Fibroblast of lung (primary cell): ENCODE data around the gene MAGI2. TPM values are rescaled to one million over a fixed set of nuclear protein-coding genes. Genes with fewer than 3 reads are reported as not detected.
A peak's percentile ranks its signal among the peaks of the same experiment; 100 is the strongest.

ENCODE experiments used
- DNase-seq, 2 donors: peaks; one replicate each; pipeline versions ENCODE4 v3.0.0 to v3.0.0-alpha.2; 2010; ENCODE audit warnings: low read depth in 2 of 2
- H2AFZ ChIP-seq: 2 replicates; pipeline ENCODE4 v1.5.1; 2012; ENCODE audit warnings: low read length, control low read depth, inconsistent platforms
- H3K27ac ChIP-seq: 2 replicates; pipeline ENCODE4 v1.5.1; 2011; ENCODE audit warnings: low read length, control low read depth; ENCODE audit not compliant: insufficient read depth
- H3K27me3 ChIP-seq: 2 replicates; pipeline ENCODE4 v1.5.1; 2011; ENCODE audit warnings: mild to moderate bottlenecking, low read length; ENCODE audit not compliant: control insufficient read depth, insufficient read depth
- H3K36me3 ChIP-seq: 2 replicates; pipeline ENCODE4 v1.5.1; 2011; ENCODE audit warnings: low read length; ENCODE audit not compliant: control insufficient read depth, insufficient read depth
- H3K4me1 ChIP-seq: 2 replicates; pipeline ENCODE4 v1.5.1; 2011; ENCODE audit warnings: low read length; ENCODE audit not compliant: control insufficient read depth, insufficient read depth; ENCODE audit errors: extremely low read depth
- H3K4me2 ChIP-seq: 2 replicates; pipeline ENCODE4 v1.5.1; 2011; ENCODE audit warnings: low read length, control low read depth; ENCODE audit not compliant: insufficient read depth; ENCODE audit errors: extremely low read depth
- H3K4me3 ChIP-seq, 4 experiments: fragments of 200-600 bp in 1 of 4; sonication (generic) in 1 of 4; replicated peaks in 1 of 4; 2 replicates each; pipeline ENCODE4 v1.5.1; 2011 to 2016; ENCODE audit warnings: low read length in 4 of 4, low read depth in 3 of 4, mild to moderate bottlenecking in 3 of 4, control low read depth in 2 of 4, inconsistent platforms in 1 of 4, mixed read lengths in 1 of 4; ENCODE audit not compliant: insufficient read depth in 1 of 4; ENCODE audit errors: control extremely low read depth in 1 of 4
- H3K79me2 ChIP-seq: 2 replicates; pipeline ENCODE4 v1.5.1; 2012; ENCODE audit warnings: mild to moderate bottlenecking, low read length, inconsistent platforms; ENCODE audit not compliant: control insufficient read depth, insufficient read depth
- H3K9ac ChIP-seq: 2 replicates; pipeline ENCODE4 v1.5.1; 2011; ENCODE audit warnings: mild to moderate bottlenecking, low read length, control low read depth; ENCODE audit not compliant: insufficient read depth
- H3K9me3 ChIP-seq: 2 replicates; pipeline ENCODE4 v1.5.1; 2012; ENCODE audit warnings: low read depth, low read length; ENCODE audit not compliant: control insufficient read depth, insufficient read depth
- H4K20me1 ChIP-seq: 2 replicates; pipeline ENCODE4 v1.5.1; 2011; ENCODE audit warnings: low read length; ENCODE audit not compliant: control insufficient read depth, insufficient read depth; ENCODE audit errors: extremely low read depth
- EZH2 ChIP-seq: IDR thresholded peaks from 2 replicates; pipeline ENCODE4 v1.5.1; 2012; ENCODE audit warnings: low read length, control low read depth, mild to moderate bottlenecking; ENCODE audit errors: missing control alignments
- polyA plus RNA-seq, 2 donors: library from polyadenylated mRNA; depleted of rRNA in 1 of 2; stranded (reverse) in 1 of 2; unstranded in 1 of 2; fragments of >200 nt; gene quantifications; 2 replicates each; pipeline ENCODE4 v1.2.1, GENCODE V29; 2011 to 2012; ENCODE audit warnings: missing spikeins in 1 of 2
- total RNA-seq: library from RNA; depleted of rRNA; stranded (reverse); fragments of >200 nt; gene quantifications from 2 replicates; pipeline ENCODE4 v1.2.1, GENCODE V29; 2014
- TF ChIP-seq, protein P1 (sequence below), 2 donors: IDR thresholded peaks in 1 of 2; conservative IDR thresholded peaks in 1 of 2; 1 replicate in 1 of 2; 2 replicates in 1 of 2; pipeline ENCODE4 v1.5.1; 2011 to 2012; ENCODE audit warnings: low read length in 2 of 2, control low read depth in 1 of 2, inconsistent platforms in 1 of 2, low read depth in 1 of 2, mild to moderate bottlenecking in 1 of 2

The MAGI2 gene
- total and polyA plus RNA-seq, 2 donors (not counting 1 experiment from before 2014, with no cell fraction given): 1.8 to 17.0 TPM

DNA sequence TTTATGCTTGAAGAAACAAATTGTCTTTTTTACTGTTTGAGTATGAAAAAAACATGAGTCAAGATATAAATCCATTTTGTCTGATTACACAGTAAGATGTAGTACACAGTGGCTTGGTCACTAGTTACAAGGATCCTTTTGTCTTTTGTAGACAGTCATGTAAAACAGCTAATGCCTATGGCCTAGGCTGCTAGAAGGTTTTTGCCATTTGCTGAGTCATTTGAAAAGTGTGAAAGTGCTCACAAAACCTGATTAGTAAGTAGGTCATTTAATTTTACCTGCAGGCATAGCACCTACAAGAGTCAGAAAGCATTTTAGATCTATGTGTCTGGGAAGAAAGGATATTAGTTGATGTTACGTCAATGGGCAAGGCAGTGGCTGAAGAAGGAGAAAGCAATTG is 819.4 kb downstream of the MAGI2 start:
- Histone ChIP-seq H4K20me1 (no peaks in the 10 kb centered on the region), H3K36me3 (no peaks in the 10 kb centered on the region), H3K4me3 (no peak overlapping the region), H3K4me2 (no peak overlapping the region), H3K27ac (no peak overlapping the region), H3K4me1 (no peaks in the 10 kb centered on the region), H3K9me3 (no peaks in the 10 kb centered on the region), H3K9ac (no peak overlapping the region), H3K27me3 (no peaks in the 10 kb centered on the region), H2AFZ (no peak overlapping the region), H3K79me2 (no peaks in the 10 kb centered on the region)
- TF ChIP-seq, protein P1, sequence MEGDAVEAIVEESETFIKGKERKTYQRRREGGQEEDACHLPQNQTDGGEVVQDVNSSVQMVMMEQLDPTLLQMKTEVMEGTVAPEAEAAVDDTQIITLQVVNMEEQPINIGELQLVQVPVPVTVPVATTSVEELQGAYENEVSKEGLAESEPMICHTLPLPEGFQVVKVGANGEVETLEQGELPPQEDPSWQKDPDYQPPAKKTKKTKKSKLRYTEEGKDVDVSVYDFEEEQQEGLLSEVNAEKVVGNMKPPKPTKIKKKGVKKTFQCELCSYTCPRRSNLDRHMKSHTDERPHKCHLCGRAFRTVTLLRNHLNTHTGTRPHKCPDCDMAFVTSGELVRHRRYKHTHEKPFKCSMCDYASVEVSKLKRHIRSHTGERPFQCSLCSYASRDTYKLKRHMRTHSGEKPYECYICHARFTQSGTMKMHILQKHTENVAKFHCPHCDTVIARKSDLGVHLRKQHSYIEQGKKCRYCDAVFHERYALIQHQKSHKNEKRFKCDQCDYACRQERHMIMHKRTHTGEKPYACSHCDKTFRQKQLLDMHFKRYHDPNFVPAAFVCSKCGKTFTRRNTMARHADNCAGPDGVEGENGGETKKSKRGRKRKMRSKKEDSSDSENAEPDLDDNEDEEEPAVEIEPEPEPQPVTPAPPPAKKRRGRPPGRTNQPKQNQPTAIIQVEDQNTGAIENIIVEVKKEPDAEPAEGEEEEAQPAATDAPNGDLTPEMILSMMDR (conservative IDR thresholded peaks at IDR 0.05 in 1 of 2, IDR thresholded peaks at IDR 0.05 in 1 of 2; ENCODE audit: low read depth in 1 of 2, low read length in 2 of 2): no peak
- TF ChIP-seq EZH2: no peak
- DNase-seq: no peak

DNA sequence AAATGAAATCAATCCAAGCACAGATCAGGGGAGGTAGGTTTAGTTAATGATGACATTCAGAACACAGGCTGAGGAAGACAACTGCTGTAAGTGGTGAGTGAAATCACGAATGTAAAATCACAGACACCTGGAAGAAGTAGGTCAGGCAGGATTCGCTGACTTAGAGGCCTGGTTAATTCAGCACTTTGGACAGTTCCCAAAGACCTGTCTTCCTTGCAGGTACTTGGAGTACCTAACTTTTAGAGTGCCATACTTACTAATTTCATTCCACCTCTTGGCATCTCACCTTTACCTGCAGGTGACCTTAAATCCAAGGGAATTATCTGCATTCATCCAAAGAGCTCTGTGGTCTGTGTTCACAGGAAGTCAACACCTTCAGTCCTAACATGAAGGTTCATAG is 832.5 kb downstream of the MAGI2 start:
- H4K20me1 ChIP-seq: no peaks in the 10 kb centered on the region
- H3K36me3 ChIP-seq: no peaks in the 10 kb centered on the region
- no peak overlapping the region for H2AFZ ChIP-seq
- H3K9me3 ChIP-seq: no peaks in the 10 kb centered on the region
- H3K4me3 ChIP-seq: no peak overlapping the region
- H3K9ac ChIP-seq: no peak overlapping the region
- H3K27ac ChIP-seq: no peak overlapping the region
- no peaks in the 10 kb centered on the region for H3K4me1 ChIP-seq
- no peak overlapping the region for H3K4me2 ChIP-seq
- DNase-seq: peak; percentile 4 to 15
- no peaks in the 10 kb centered on the region for H3K79me2 ChIP-seq
- H3K27me3 ChIP-seq: no peaks in the 10 kb centered on the region
- TF ChIP-seq, protein P1 (conservative IDR thresholded peaks at IDR 0.05 in 1 of 2, IDR thresholded peaks at IDR 0.05 in 1 of 2; ENCODE audit: low read depth in 1 of 2, low read length in 2 of 2): no peak
- no peak for TF ChIP-seq EZH2

- H3K4me2 ChIP-seq: no peak overlapping the region
- H2AFZ ChIP-seq: no peak overlapping the region
- TF ChIP-seq, protein P1 (conservative IDR thresholded peaks at IDR 0.05 in 1 of 2, IDR thresholded peaks at IDR 0.05 in 1 of 2; ENCODE audit: low read depth in 1 of 2, low read length in 2 of 2): no peak
- no peak for TF ChIP-seq EZH2
- H3K36me3 ChIP-seq: no peaks in the 10 kb centered on the region
- no peak overlapping the region for H3K9ac ChIP-seq
- H3K4me3 ChIP-seq: no peak overlapping the region
- H3K4me1 ChIP-seq: no peaks in the 10 kb centered on the region
- no peak for DNase-seq
- no peaks in the 10 kb centered on the region for H3K27me3 ChIP-seq
- no peaks in the 10 kb centered on the region for H3K79me2 ChIP-seq
- H4K20me1 ChIP-seq: no peaks in the 10 kb centered on the region
- no peaks in the 10 kb centered on the region for H3K9me3 ChIP-seq
- no peak overlapping the region for H3K27ac ChIP-seq
These were observed 836.9 kb downstream of the MAGI2 start for GRCh38 chr7:78616539-78616938.
